GM21390 (cell line): Measurements from ENCODE around the gene TNS3.

Experiments used
- ATAC-seq: cut with Tn5 transposase; IDR thresholded peaks from one replicate; pipeline ENCODE4 v1.9.1; 2021; ENCODE audit not compliant: unreplicated experiment

TNS3 gene

DNA sequence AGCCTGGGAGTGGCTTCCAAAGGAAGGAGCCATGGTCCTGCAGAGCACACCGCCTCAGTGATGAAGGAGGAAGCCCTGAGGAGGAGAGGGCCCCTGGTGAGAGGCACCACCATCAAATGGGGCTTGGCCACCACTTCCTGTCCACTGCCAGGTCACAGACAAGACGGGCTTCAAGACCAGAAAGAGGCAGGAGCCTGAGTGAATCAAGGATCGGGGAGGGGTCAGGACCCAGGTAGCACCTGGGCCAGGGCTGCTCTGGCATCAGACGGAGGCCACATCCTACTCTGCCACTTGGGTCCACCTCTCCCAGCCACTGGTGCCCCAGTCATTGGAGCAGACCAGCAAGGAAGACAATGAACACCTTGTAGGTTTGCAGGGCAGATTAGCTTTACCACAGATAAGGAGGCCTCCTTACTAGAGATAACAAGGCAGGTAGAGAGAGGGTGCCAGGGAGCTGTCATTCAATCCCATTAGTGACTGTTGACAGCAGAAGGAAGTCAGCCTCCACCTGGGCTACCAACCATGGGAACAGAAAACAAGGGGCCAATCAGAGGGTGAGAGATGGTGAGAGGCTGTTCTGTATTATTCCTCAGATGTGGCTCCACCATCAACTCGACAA is 143.4 kb downstream of the TNS3 start:
- ATAC-seq, result no peak

DNA sequence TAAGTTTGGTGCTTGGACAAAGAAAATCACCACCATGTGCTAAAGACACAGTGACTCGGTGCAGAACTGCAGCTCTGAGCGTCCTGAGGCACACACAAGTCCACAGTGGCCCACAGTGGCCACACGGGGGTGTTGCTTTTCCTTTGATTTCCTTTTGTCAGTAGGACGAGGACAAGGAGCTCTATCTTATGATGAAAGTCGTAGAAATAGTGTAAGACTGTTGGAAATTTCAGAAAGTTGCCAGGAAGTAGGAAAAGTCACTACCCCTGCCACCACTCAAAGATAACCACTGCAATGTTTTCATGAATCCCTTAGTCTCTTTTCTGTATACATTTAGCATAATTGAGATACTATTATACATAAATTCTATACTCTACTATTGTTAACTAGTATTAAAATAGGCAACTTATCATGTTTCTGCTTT is 146.0 kb downstream of the TNS3 start:
- no peak for ATAC-seq

DNA sequence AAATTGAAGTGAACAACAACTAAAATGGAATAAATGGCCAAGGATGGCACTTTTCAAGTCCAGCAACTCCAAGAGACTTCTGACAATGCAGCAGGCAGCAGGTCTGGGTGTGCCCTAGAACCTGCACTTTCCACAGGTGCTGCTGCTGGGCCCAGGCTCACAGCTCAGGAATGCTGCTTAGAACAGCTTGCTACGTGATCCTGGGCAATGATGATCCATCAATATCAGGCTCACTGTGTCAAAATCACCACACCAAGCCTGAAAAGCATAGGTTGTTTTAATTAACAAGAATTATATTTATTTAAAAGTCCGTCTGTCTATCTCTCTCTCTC is 148.4 kb downstream of the TNS3 start:
- no peak for ATAC-seq

DNA sequence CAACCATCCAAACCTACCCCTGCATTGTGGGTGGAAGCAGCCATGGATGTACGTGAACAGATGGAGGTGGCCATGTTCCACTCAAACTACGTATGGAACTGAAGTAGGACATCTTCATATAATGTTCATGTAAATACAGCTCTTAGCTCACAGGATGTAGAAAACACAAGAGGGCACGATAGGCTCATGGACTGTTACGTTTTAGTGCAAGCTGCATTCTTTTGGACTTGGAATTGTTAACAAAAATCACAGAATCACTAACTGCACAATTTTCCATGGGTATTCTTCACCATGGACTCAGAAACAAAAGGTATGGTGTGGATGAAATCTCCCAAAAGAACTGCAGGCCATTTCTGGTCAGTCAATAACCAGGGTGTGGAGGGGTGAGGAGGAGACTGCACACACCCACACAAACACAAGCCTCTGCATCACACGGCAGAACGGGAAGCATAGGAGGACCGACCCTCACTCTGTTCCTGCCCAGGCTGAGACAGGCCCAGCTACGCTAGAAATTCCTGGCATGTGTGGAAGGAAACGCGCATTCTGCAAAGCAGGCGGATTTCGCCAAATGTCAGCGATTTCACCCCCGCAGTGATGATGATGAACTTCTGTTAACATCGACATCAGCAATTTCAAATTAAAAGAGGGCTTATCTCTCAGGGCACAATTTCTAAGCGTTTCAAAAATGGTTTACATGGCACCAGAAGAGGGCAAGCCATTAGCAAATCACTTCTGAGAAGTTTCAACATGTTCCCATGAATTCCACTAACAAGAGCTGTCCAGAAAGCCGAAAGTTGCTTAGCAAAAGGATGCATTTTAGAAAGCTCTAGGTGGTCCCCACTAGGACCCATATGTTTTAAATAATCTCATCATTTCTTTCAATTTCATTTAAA is 149.0 kb downstream of the TNS3 start:
- ATAC-seq, result no peak

DNA sequence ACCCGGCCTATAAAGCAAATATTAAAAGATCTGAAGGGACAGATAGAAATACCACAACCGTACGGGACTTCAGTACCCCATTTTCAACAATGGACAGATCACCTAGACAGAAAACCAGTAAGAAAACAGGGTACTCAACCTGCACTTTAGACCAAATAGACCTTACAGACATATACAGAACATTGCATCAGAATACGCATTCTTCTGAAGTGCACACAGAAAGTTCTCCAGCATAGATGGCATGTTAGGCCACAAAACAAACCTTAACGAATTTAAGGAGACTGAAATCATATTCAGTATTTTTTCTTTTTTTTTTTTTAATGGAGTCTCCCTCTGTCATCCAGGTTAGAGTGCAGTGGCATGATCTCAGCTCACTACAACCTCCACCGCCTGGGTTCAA is 151.5 kb downstream of the TNS3 start:
- ATAC-seq, result no peak

DNA sequence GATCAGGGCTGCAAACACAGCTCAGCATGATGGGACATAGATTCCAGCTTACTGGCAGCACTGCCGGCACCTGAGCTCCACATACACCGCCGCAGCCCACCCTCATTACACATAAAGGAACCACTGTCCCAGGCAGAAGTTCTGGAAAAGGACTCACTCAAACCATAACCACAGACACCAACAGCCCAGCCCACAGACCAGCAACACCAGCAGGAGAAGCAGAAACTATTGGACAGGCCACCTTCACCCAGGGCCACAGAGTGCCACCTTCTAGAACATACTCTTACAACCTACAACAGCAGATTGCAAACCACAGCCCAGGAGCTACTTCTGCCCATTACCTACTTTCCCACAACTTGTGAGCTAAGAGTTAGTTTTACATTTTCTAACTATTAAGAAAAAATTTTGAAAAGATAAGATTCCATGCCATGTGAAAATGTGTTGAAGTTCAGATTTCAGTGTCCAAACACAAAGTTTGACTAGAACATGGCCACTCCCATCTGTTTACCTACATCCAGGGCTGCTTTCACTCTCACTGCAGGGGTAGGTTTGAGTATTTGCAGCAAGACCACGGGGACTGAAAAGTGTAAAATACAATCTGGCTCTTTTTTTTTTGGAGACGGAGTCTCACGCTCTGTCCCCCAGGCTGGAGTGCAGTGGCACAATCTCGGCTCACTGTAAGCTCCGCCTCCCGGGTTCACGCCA is 153.0 kb downstream of the TNS3 start:
- ATAC-seq, result no peak

DNA sequence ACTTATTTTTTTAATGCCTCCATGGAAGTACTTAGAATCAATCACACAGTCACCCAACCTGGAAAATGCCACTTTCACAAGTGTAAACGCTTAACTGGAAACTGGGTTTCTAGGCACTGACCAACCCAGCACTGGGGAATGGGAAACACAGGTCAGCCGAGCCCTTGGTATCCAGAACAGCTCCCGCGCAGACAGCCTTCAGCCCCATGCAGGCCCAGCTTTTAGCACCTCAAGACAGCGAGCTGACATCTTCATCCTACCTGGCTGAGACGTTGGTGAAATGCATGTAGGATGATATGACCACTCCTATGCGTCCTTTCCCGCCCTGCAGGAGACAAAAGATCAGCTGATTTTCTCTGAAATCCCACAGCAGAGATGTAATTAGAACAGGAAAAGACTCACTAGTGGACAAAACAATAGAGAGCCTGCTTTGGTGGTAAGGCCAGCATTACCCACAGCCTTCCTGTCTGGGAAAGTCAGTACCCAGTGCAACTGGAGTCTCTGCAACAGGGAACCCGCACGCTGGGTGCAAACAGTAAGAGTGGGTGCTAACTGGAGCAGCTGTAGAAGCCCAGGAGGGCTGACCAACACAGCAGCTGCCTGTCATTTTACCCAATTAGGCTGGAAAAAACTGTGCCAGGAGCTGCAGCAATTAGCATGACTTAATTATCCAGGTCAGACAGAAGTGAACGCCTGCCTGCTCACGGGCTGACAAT is 153.7 kb downstream of the TNS3 start:
- no peak for ATAC-seq

DNA sequence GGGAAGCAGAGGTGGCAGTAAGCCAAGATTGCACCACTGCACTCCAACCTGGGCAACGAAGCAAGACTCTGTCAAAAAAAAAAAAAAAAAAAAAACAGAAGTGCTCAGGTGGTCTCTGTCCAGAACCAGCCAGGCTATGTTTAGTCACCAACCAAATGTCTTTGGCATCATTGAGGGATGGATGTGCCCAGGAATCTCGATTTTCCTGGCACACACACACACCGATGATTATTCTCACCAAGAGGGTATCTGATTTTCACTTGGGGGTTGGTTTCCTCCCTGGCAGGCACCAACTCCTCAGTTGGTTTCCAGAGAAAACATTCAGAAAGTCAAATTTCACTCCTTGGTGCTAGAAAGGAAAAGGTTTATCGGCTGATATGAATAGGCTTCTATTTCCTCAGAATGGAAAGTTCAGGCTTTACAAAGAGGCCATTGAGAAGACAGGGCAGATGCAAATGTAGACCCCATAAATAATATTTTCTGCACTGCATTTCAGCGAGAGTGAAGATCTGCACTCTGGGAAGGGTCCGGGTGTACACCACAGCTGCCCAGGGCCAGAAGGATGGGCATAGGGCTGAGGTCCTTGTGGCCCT is 154.8 kb downstream of the TNS3 start:
- no peak for ATAC-seq

DNA sequence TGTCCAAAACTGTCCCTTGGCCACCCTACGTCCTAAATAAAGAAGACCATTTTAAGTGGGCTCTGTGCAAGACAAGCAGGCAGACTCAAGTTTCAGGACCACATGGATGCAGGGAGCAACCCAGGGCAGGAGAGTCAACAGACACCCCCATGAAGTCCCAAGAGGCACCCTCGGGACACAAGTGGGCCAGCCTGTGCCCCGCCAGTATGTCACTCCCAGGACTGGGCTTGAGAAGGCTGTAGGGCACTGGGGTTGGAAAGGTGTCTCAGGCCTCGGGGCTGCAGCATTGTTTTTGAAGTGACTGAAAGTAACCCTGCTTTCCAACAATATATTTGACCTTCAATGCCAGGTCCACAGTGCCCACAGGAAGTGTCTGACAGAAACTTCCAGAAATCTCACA is 157.4 kb downstream of the TNS3 start:
- ATAC-seq, result no peak

DNA sequence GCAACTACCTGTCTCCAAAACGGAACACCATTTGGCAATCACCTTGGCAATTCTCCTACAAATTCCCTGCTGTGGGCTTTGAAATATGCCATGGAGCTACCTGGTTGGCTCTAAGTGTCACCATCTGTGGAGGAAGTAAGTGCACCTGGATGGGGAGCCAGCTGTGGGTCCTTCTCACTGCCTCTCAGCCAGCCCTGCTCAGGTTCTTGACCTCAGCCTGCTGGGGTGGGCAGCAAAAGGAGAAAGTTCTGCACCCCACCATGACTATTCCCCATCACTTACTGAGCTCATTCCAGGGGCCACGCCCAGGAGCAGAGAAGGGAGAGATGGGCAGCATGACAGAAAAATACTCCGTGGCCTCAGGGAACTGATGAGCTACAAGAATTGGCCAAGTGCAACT is 158.7 kb downstream of the TNS3 start:
- no peak for ATAC-seq

DNA sequence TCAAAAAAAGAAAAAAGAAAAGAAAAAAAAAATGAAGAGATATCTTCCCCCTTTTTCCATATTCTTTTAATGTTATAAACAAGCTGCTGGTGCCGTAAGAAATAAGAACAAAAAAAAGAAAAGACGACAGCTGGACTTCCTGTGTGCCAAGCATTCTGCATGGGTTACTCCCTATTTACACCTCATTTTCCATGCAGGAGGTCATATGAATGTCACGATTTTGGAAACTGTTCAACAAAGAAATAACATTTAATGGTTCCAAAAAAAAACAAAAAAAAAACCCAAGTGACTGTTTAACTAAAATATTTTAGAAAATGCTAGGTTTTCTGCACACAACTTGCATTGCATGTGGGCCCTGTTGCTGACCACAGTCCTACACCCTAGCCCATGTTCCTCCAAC is 159.3 kb downstream of the TNS3 start:
- ATAC-seq, result no peak

DNA sequence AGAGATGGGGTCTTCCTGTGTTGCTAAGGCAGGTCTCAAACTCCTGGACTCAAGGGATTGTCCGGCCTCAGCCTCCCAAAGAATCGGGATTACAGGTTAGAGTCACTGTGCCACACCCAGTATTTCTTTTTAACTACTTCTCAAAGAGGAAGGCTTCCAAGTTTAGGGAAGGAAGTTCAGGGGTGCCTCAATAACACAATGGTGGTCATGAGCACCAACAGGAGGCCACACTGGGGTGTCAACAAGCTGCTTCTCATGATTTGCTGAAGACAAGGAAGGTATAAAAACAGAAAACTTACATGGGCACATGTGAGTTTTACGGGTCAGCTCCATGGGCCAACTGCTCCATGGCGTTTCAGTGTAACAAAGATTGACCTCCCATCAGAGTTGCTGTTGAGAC is 160.5 kb downstream of the TNS3 start:
- ATAC-seq, result no peak

DNA sequence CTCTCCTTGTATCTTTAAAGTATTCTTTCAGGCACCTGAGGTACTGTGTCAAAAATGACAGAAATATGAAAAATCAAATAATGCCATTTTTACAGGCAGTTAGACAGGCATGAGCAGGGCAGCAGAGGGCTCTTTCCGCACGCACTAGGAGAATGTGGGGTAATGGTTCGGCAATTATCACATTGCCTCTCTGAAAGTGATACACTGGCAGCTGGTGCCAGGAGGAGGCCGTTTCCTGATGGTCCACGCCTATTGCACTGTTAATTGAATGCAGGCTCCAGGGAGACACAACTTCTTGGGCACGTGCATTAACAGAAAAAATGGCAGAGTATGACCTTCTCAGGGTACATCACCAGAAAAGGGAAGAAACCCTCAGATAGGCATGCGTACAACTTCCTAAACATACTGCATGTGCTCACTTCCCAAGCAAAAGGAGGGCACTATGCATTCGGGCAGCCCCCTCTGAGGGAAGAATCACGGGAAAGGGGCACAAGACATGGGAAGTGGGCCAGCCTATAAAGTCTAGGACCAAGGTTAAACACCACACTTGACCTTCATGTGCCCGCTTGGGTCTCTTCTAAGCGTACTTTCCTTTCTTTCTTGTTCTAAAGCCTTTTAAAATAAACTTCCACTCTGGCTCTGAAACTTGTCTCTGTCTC is 161.7 kb downstream of the TNS3 start:
- ATAC-seq, result no peak

DNA sequence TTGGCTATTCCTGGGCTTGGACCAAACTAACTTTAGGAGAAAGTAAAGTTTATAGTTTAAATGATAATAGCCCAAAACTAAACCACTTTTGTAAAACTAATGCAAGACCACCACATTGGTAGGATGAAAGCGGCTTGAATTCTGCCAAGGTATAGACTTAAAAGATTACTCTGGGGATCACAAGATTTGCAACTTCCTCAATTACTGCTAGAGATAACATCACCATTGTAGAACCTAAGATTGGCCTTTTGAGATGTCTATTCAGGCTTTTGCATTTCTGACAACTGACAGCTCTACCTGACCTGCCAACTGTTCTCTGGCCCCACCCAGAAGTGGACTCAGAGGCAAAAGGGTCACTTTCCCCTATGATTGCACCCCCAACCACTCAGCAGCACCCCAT is 162.4 kb downstream of the TNS3 start:
- ATAC-seq, result no peak

DNA sequence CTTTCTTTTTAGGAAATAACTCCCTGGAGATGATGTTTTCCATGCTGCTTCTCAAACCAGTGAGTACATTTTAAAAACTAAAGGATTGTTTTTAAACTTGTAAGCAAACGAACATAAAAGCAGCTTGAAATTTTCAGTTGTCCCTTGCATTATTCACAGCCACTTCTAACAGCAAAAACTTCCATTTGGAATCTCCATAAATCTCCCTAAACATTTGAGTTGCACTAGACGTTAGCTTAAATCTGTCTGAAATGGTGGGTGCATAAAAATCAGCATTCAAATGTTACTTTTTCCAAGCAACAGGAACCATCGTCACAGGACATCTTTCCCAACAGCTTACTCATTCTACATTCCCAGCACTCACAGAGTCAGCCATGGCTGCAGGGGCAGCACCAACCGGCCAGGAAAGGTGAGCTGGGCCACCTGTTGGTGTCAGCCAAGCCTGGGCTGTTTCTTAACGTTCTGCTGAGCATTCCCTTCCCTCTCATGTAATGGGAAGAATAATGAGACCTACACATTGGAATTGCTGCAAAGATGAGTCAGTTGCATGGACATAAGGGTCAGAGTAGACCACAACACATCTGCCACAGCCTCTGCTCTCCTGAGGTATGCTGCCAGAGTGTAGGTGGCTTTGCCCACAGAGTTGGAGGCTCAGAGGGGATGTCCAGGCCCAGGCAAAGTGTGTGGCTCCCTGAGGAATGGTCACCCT is 163.2 kb downstream of the TNS3 start:
- ATAC-seq, result no peak

DNA sequence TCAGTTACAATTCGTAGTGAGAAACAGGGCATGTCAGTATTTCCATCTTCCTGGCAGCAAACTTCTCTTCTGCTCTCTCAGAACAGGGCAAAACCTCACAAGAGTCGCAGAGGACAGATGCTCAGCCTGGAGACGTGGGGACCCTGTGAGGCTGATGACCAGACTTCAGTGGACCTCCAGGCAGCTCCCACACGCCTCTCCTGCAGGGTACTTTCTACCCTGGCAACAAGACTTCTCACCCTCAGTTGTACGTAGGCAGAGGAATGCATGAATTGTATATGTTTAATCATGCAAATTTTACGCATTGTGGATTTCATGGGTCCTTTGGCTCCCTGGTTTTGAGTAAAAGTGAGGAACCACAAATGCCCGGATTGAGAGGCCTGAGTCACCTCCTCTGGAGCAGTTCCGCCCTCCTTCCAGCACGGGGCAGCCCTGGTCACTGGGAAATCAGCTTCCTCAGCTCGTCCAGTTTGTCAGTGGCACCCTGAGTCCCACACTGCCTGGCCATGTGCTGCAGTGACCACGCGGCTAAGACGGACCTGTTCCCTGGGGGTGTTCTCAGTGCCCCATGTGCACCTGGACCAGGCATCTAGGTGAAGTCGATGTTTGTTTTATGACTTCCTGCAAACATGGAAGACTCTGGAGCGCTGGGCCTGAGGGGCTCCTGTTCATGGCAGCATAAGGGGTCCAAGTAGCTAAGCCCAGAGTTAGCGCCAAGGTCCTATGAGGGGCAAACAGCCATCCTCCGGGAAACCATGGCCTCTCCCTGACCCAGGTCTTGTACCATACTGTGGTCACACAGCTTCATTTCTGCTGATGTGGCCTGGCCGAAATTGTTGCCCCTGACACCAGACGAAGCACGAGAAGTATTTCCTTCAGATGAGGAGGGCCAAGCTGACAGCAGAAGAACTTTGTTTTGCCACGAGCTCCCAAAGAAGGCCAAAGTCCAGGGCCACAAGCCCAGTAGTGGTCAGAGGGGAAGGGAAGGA is 165.1 kb downstream of the TNS3 start:
- ATAC-seq, result no peak

DNA sequence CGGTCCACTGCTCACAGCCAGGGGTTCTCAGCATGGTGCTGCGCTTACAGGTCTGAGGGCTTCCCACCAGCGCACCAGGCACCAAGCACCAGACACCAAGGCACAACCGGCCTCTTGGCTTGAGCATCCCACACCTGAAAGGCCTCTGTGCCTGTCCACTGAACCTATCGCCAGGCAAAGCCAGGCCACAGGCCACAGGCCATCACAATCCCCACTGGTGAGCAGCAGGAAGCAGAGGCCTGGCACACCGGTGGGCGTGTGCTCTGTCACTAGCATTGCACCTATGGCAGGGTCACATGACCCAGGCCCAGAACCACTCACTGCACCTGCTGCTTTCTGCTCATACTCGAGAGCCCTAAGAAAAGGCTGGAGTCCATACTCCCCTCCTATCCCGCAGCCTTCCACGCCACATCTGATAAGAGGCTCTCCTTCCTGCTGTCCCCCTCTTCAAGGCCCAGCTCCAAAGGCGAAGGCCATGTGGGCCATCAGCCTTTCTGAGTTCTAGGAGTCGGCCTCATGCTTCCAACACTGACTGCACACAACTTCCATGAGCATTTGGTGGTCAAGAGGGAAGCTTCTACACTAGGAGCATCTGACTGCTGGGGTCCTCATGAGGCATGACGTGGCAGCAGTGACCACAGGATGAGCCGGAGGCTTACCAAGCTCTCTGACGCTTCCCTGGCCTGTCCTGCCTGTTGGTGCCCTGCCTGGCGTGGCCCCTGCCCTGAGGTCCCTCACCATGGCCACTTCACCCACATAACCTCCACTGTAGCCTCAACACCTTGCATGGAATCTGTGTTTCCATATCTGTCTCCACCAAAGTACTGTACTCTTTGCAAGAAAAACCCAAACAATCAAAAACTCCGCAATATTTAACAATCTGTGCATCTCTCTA is 166.3 kb downstream of the TNS3 start:
- no peak for ATAC-seq
